ENCODE results near the gene LRRC39.

DNA sequence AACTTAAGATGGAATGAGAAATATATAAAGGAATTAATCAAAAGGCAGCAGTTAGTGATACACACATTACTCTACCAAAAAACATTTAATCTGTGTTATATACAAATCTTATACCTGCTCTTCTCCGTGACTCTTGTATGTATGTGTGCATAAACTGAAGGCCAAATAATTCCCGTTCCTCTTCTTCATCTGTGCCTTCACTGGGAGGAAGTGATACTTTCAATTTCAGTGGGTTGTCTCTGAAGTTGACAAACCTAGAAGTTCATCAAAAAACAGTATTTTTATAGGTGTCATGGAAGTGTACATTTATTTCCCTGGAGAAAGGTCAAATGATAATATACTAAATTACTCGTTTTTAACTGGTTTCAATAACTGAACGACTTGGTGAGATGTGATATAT, 25.8 kb downstream of the LRRC39 start:
- TF ChIP-seq POLR2AphosphoS5 (IDR thresholded peaks at IDR 0.05), result no peak
- TF ChIP-seq, protein P1, sequence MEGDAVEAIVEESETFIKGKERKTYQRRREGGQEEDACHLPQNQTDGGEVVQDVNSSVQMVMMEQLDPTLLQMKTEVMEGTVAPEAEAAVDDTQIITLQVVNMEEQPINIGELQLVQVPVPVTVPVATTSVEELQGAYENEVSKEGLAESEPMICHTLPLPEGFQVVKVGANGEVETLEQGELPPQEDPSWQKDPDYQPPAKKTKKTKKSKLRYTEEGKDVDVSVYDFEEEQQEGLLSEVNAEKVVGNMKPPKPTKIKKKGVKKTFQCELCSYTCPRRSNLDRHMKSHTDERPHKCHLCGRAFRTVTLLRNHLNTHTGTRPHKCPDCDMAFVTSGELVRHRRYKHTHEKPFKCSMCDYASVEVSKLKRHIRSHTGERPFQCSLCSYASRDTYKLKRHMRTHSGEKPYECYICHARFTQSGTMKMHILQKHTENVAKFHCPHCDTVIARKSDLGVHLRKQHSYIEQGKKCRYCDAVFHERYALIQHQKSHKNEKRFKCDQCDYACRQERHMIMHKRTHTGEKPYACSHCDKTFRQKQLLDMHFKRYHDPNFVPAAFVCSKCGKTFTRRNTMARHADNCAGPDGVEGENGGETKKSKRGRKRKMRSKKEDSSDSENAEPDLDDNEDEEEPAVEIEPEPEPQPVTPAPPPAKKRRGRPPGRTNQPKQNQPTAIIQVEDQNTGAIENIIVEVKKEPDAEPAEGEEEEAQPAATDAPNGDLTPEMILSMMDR (IDR thresholded peaks at IDR 0.05), result no peak

All from stomach (tissue), 4 donors.